ENCODE results near the gene SLC25A51. TPM values are rescaled to one million over a fixed set of nuclear protein-coding genes. Genes with fewer than 3 reads are reported as not detected.
A peak's percentile ranks its signal among the peaks of the same experiment; 100 is the strongest.

SLC25A51 gene
- total RNA-seq, 1 experiment from 2014 or later: 40.8 TPM

GRCh38 chr9:37918665-37919170, 14.8 kb upstream of the SLC25A51 start:
- no TSS peak for BruUV-seq (replicated peaks)
- ChIA-PET CTCF (no interaction called here), POLR2A (ENCODE audit: low non-redundant PET) (no interaction called here)
- TF ChIP-seq EZH2 (IDR thresholded peaks at IDR 0.05; ENCODE audit: borderline replicate concordance, low read depth, low read length, poor library complexity, severe bottlenecking) (no peak), CTCF (conservative IDR thresholded peaks at IDR 0.05; ENCODE audit: low read depth, low read length) (no peak)
- Histone ChIP-seq H3K4me3 (ENCODE audit: low read depth, low read length, poor library complexity, severe bottlenecking) (no peak overlapping the region), H3K27ac (ENCODE audit: low read depth, low read length, poor library complexity, severe bottlenecking) (no peak overlapping the region), H3K4me1 (ENCODE audit: insufficient read depth, low read length, poor library complexity, severe bottlenecking) (no peaks in the 10 kb centered on the region), H3K36me3 (ENCODE audit: insufficient read depth, low read length, poor library complexity, severe bottlenecking) (peaks cover 3% of the 10 kb centered on the region), H3K9me3 (ENCODE audit: low read depth, low read length, poor library complexity, severe bottlenecking) (no peaks in the 10 kb centered on the region), H3K27me3 (replicated peaks; ENCODE audit: insufficient read depth, low read depth, low read length, poor library complexity) (no peaks in the 10 kb centered on the region)
- no peak for DNase-seq (ENCODE audit: low spot score)
- intact Hi-C loops (cut with micrococcal nuclease; ENCODE audit: unreplicated experiment): loop anchor here (10.0 kb wide), 1 partner anchor 516 kb away; no protein-coding TSS in a partner anchor

GRCh38 chr9:37917801-37918664, 14.1 kb upstream of the SLC25A51 start:
- Histone ChIP-seq H3K27me3 (replicated peaks; ENCODE audit: insufficient read depth, low read depth, low read length, poor library complexity) (no peaks in the 10 kb centered on the region), H3K27ac (ENCODE audit: low read depth, low read length, poor library complexity, severe bottlenecking) (no peak overlapping the region), H3K9me3 (ENCODE audit: low read depth, low read length, poor library complexity, severe bottlenecking) (no peaks in the 10 kb centered on the region), H3K4me3 (ENCODE audit: low read depth, low read length, poor library complexity, severe bottlenecking) (no peak overlapping the region), H3K36me3 (ENCODE audit: insufficient read depth, low read length, poor library complexity, severe bottlenecking) (peaks cover 3% of the 10 kb centered on the region), H3K4me1 (ENCODE audit: insufficient read depth, low read length, poor library complexity, severe bottlenecking) (no peaks in the 10 kb centered on the region)
- no peak for DNase-seq (ENCODE audit: low spot score)
- no peak for TF ChIP-seq EZH2 (IDR thresholded peaks at IDR 0.05; ENCODE audit: borderline replicate concordance, low read depth, low read length, poor library complexity, severe bottlenecking)
- no peak for TF ChIP-seq CTCF (conservative IDR thresholded peaks at IDR 0.05; ENCODE audit: low read depth, low read length)
- POLR2A ChIA-PET (ENCODE audit: low non-redundant PET): no interaction called here
- CTCF ChIA-PET: no interaction called here
- intact Hi-C loops (cut with micrococcal nuclease; ENCODE audit: unreplicated experiment): loop anchor here (10.0 kb wide), 1 partner anchor 517 kb away; no protein-coding TSS in a partner anchor
- no TSS peak for BruUV-seq (replicated peaks)

- Histone ChIP-seq H3K36me3 (ENCODE audit: insufficient read depth, low read length, poor library complexity, severe bottlenecking) (peaks cover 3% of the 10 kb centered on the region), H3K4me1 (ENCODE audit: insufficient read depth, low read length, poor library complexity, severe bottlenecking) (no peaks in the 10 kb centered on the region), H3K27me3 (replicated peaks; ENCODE audit: insufficient read depth, low read depth, low read length, poor library complexity) (no peaks in the 10 kb centered on the region), H3K27ac (ENCODE audit: low read depth, low read length, poor library complexity, severe bottlenecking) (peak overlapping the region; percentile 30), H3K4me3 (ENCODE audit: low read depth, low read length, poor library complexity, severe bottlenecking) (no peak overlapping the region), H3K9me3 (ENCODE audit: low read depth, low read length, poor library complexity, severe bottlenecking) (no peaks in the 10 kb centered on the region)
- intact Hi-C loops (cut with micrococcal nuclease; ENCODE audit: unreplicated experiment): loop anchor here (10.0 kb wide), 1 partner anchor 517 kb away; no protein-coding TSS in a partner anchor
- BruUV-seq (replicated peaks): no TSS peak
- ChIA-PET CTCF (no interaction called here), POLR2A (ENCODE audit: low non-redundant PET) (no interaction called here)
- no peak for TF ChIP-seq CTCF (conservative IDR thresholded peaks at IDR 0.05; ENCODE audit: low read depth, low read length)
- TF ChIP-seq EZH2 (IDR thresholded peaks at IDR 0.05; ENCODE audit: borderline replicate concordance, low read depth, low read length, poor library complexity, severe bottlenecking): no peak
- DNase-seq (ENCODE audit: low spot score): no peak
Measured at GRCh38 chr9:37917313-37917731, 13.4 kb upstream of the SLC25A51 start.

Data from A673 (cell line).